GM19193 (cell line): ENCODE measurements around the gene IRF9.
A peak's percentile ranks its signal among the peaks of the same experiment; 100 is the strongest.

Experiments used
- POLR2A ChIP-seq: IDR thresholded peaks from 4 replicates; pipeline ENCODE4 v1.6.1; 2011; ENCODE audit not compliant: insufficient read depth, insufficient read length; ENCODE audit errors: extremely low read depth

IRF9 gene

GRCh38 chr14:24172871-24173281, 11.8 kb downstream of the IRF9 start:
- peak; percentile 16 for TF ChIP-seq POLR2A

- TF ChIP-seq POLR2A = no peak
These were observed 15.5 kb downstream of the IRF9 start for GRCh38 chr14:24176599-24176998.

GRCh38 chr14:24177041-24177825, 16.2 kb downstream of the IRF9 start:
- TF ChIP-seq POLR2A = no peak

- no peak for TF ChIP-seq POLR2A
These were observed 16.8 kb downstream of the IRF9 start for GRCh38 chr14:24177891-24178290.

- TF ChIP-seq POLR2A = no peak
These were observed 17.5 kb downstream of the IRF9 start for GRCh38 chr14:24178399-24179178.

- peak; percentile 28 for TF ChIP-seq POLR2A
These were observed 18.4 kb downstream of the IRF9 start for GRCh38 chr14:24179294-24179960.

- TF ChIP-seq POLR2A = peak; percentile 32
These were observed 19.1 kb downstream of the IRF9 start for GRCh38 chr14:24179961-24180796.

GRCh38 chr14:24181371-24182077, 20.5 kb downstream of the IRF9 start:
- peak; percentile 8 for TF ChIP-seq POLR2A

- peak; percentile 14 for TF ChIP-seq POLR2A
These were observed 21.2 kb downstream of the IRF9 start for GRCh38 chr14:24182110-24182882.

- TF ChIP-seq POLR2A = no peak
These were observed 22.0 kb downstream of the IRF9 start for GRCh38 chr14:24183014-24183481.

GRCh38 chr14:24184104-24184970, 23.3 kb downstream of the IRF9 start:
- no peak for TF ChIP-seq POLR2A

- TF ChIP-seq POLR2A = no peak
These were observed 24.0 kb downstream of the IRF9 start for GRCh38 chr14:24185026-24185425.

- TF ChIP-seq POLR2A = no peak
These were observed 24.7 kb downstream of the IRF9 start for GRCh38 chr14:24185741-24186140.
